Ascending aorta (tissue), 2 donors: ENCODE measurements around the gene ARID5B. TPM values are rescaled to one million over a fixed set of nuclear protein-coding genes. Genes with fewer than 3 reads are reported as not detected.

ENCODE experiments used
- DNase-seq, 2 donors: peaks; one replicate each; pipeline ENCODE4 v3.0.0-alpha.2; 2019; ENCODE audit warnings: low spot score in 2 of 2
- H3K27ac ChIP-seq, 2 donors: fragments of 200-600 bp; sonication (generic); one replicate each; pipeline ENCODE4 v1.5.1; 2016 to 2017; ENCODE audit warnings: mild to moderate bottlenecking in 1 of 2
- H3K27me3 ChIP-seq: fragments of 200-600 bp; sonication (generic); one replicate; pipeline ENCODE4 v1.5.1; 2017
- H3K36me3 ChIP-seq, 2 donors: fragments of 200-600 bp; sonication (generic); one replicate each; pipeline ENCODE4 v1.5.1; 2016
- H3K4me1 ChIP-seq, 2 donors: fragments of 200-600 bp; sonication (generic); one replicate each; pipeline ENCODE4 v1.5.1; 2016 to 2017; ENCODE audit warnings: mild to moderate bottlenecking in 1 of 2
- H3K4me3 ChIP-seq, 2 donors: fragments of 200-600 bp; sonication (generic); one replicate each; pipeline ENCODE4 v1.5.1; 2016 to 2017; ENCODE audit warnings: mild to moderate bottlenecking in 1 of 2
- H3K9me3 ChIP-seq, 2 donors: fragments of 200-600 bp; sonication (generic); one replicate each; pipeline ENCODE4 v1.5.1; 2016
- intact Hi-C: fragments of 100-400 bp; cut with DNase I; formaldehyde crosslinking; loops from one replicate; pipeline ENCODE4 v1.15.1; 2023
- total RNA-seq: library from RNA; depleted of rRNA; stranded (reverse); fragments of >200 nt; gene quantifications from one replicate; pipeline ENCODE4 v1.1.0, GENCODE V29; 2016
- TF ChIP-seq, protein P1 (sequence below), 3 experiments: fragments of 200-600 bp in 2 of 3; fragments of 450-650 bp in 1 of 3; sonication (generic) in 2 of 3; IDR thresholded peaks; one replicate each; pipeline ENCODE4 v1.5.1; 2016 to 2019; ENCODE audit warnings: antibody characterized with exemption in 3 of 3, mild to moderate bottlenecking in 1 of 3, moderate library complexity in 1 of 3

Gene ARID5B
- total RNA-seq, 1 donor from 2014 or later, result 92.5 TPM

DNA sequence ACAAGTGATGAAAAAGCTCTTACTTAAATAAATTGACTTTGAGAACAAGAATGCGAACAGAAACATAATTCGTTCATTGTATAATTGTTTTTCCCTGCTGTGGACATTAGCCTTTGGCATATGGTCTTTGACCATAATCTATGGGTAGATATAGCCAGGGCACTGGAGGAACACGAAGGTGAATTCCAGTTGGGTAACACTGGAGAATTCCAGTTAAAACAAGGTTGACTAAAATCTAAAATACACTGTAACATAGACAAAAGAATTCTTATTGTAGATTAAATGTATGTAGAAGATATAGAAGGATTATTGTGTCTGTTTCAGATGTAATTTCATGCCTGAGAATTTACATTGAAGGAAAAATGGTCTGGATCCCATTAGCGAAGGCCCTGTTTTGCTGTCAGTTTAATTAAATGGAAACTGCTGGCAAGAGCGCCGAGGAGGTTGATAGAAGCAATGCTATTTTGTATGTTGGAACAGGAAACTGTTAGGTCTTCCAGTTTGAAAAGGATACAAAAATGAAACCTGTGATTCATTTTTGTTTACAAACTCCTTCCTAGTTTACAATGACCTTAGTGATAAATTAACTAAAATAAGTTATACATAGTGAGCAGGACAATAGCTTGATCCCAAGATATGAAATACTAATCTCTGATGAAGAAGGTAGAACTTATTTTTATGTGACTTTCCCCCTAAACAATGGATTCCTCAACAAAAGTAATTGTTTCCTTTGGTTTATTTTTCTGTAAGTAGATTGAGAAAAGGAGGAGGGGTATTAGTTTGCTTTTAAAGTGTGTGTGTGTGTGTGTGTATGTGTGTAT, 68.9 kb downstream of the ARID5B start:
- DNase-seq, result no peak
- H3K4me1 ChIP-seq, result peaks cover 6 to 40% of the 10 kb centered on the region in 2 donors
- H3K27ac ChIP-seq, result peak overlapping the region; percentile 43 to 52
- peaks cover 0 to 3% of the 10 kb centered on the region in 2 donors for H3K9me3 ChIP-seq
- peak overlapping the region in 1 of 2 donors; percentile 11 for H3K4me3 ChIP-seq
- no peaks in the 10 kb centered on the region for H3K27me3 ChIP-seq
- intact Hi-C loops, result no loop called here
- TF ChIP-seq, protein P1, sequence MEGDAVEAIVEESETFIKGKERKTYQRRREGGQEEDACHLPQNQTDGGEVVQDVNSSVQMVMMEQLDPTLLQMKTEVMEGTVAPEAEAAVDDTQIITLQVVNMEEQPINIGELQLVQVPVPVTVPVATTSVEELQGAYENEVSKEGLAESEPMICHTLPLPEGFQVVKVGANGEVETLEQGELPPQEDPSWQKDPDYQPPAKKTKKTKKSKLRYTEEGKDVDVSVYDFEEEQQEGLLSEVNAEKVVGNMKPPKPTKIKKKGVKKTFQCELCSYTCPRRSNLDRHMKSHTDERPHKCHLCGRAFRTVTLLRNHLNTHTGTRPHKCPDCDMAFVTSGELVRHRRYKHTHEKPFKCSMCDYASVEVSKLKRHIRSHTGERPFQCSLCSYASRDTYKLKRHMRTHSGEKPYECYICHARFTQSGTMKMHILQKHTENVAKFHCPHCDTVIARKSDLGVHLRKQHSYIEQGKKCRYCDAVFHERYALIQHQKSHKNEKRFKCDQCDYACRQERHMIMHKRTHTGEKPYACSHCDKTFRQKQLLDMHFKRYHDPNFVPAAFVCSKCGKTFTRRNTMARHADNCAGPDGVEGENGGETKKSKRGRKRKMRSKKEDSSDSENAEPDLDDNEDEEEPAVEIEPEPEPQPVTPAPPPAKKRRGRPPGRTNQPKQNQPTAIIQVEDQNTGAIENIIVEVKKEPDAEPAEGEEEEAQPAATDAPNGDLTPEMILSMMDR (IDR thresholded peaks at IDR 0.05), result no peak
- no peaks in the 10 kb centered on the region for H3K36me3 ChIP-seq

DNA sequence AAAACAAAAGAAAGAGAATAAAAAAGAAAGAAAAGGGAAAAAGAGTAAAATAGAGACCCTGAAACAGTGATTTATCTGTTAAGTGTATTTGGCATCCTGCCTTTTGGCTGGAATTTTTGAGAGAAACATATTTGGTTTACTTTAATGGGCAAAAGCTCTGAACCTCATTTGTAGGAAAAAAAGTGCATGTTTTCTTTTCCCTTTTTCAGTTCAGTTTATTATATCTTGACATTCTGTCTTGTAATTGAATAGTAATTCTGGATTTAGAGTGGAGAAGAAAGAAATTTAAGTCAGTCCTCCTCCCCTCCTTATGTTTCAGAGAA, 69.5 kb downstream of the ARID5B start:
- DNase-seq, result no peak
- H3K27ac ChIP-seq, result peak overlapping the region; percentile 43 to 52
- TF ChIP-seq, protein P1 (IDR thresholded peaks at IDR 0.05), result no peak
- peaks cover 0 to 3% of the 10 kb centered on the region in 2 donors for H3K9me3 ChIP-seq
- peak overlapping the region in 1 of 2 donors; percentile 11 for H3K4me3 ChIP-seq
- no peaks in the 10 kb centered on the region for H3K36me3 ChIP-seq
- H3K4me1 ChIP-seq, result peaks cover 6 to 39% of the 10 kb centered on the region in 2 donors
- intact Hi-C loops, result no loop called here
- H3K27me3 ChIP-seq, result no peaks in the 10 kb centered on the region

DNA sequence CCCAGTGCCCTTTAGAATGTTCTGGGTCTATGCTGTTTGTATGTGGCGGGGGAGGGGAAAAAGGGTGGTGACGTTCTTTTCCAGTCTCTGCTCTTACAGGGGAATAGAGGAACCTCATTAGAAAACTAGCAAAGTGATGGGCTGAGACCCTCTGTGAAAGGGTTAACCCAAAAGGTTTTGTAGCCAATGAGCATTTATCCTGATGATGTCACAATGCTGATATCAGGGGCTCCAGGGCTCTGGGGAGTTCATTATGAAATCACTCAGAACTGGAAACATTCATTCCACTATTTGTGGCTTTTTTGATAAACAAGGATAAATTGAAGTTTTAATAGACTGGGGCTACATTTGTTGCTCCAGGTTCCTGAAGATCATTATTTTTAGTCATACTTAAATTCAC, 71.7 kb downstream of the ARID5B start:
- Histone ChIP-seq H3K4me1 (peaks cover 6 to 39% of the 10 kb centered on the region in 2 donors), H3K27me3 (no peaks in the 10 kb centered on the region), H3K9me3 (no peaks in the 10 kb centered on the region), H3K36me3 (no peaks in the 10 kb centered on the region), H3K4me3 (no peak overlapping the region), H3K27ac (peak overlapping the region in 1 of 2 donors; percentile 1)
- TF ChIP-seq, protein P1 (IDR thresholded peaks at IDR 0.05), result no peak
- no peak for DNase-seq
- intact Hi-C loops, result no loop called here

DNA sequence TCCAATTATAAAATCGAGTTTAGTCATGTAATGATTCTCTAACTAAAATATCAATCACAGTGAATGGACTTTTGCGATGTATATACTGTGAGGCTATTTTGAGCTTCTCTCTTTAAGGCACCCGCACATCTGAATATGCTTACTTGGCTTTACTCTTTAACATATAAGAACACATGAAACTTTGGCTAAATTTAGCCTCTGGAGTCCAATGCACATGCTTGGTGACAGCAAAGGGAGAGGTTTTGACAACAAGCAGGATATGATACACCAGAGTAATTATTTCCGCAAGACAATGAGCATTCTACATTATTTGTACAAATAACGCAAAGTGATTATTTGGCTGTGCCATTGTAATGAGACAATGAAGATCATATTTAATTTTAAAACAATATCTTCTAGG, 72.4 kb downstream of the ARID5B start:
- H3K9me3 ChIP-seq, result no peaks in the 10 kb centered on the region
- no peaks in the 10 kb centered on the region for H3K27me3 ChIP-seq
- H3K4me3 ChIP-seq, result peak overlapping the region in 1 of 2 donors; percentile 7
- no peaks in the 10 kb centered on the region for H3K36me3 ChIP-seq
- H3K4me1 ChIP-seq, result peaks cover 6 to 39% of the 10 kb centered on the region in 2 donors
- intact Hi-C loops, result no loop called here
- H3K27ac ChIP-seq, result no peak overlapping the region
- no peak for DNase-seq
- TF ChIP-seq, protein P1 (IDR thresholded peaks at IDR 0.05), result no peak

DNA sequence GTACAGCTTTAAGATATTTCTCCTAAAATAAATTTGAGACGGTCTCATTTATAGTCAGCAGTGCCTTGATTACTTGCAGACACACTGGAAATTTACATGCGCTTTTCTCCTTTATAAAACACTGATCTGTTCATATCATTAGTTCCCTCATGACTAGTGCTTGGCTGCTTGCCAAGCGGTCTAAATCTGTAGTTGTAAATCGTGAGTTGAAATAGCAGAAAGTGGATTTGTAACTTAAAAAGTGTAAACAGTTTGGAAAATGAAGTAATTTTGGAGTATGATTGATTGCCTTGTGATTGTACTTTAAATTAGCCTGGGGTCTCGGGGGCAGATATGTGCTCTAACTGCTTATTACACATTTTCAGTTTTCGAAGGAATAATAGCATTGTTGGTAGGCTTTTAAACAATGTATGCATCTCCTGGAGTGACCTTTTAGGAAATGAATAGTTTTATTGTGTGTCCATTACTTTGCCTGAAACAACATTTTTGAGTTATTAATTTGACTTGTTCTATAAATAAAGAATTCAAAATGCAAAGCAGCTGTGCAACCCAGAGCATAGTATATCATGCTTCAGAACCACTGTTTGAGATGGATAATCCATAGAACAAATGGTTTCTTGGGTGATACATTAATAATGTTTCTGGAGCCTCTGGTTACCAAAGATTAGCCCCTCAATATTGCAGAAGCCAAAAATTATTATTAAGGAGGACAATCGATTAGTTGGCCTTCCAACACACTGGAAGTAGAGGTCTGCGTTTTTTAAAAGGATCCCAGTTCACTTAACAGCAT, 73.3 kb downstream of the ARID5B start:
- DNase-seq, result peak in 1 of 2 donors; percentile 81
- H3K4me3 ChIP-seq, result peak overlapping the region in 1 of 2 donors; percentile 7
- H3K27me3 ChIP-seq, result no peaks in the 10 kb centered on the region

More for the DNA sequence above, 73.3 kb downstream of the ARID5B start:
- intact Hi-C loops, result no loop called here
- H3K4me1 ChIP-seq, result peaks cover 6 to 45% of the 10 kb centered on the region in 2 donors
- H3K36me3 ChIP-seq, result no peaks in the 10 kb centered on the region
- H3K27ac ChIP-seq, result peak overlapping the region; percentile 23 to 30
- no peaks in the 10 kb centered on the region for H3K9me3 ChIP-seq
- TF ChIP-seq, protein P1 (IDR thresholded peaks at IDR 0.05), result no peak
